ENCODE measurements around the gene SCAMP3. TPM values are rescaled to one million over a fixed set of nuclear protein-coding genes. Genes with fewer than 3 reads are reported as not detected.

The SCAMP3 gene
- 52.0 and 58.7 TPM in 2 replicates for total RNA-seq (ENCODE audit: low replicate concordance)
- long read RNA-seq, transcript SCAMP3-201 (9 exons, 1,446 nt), result major isoform, 14 of 27 reads
- long read RNA-seq, partial matches to known transcripts, result 5 of 27 reads
- long read RNA-seq, other reads (novel, unspliced or antisense), result 8 of 27 reads

DNA sequence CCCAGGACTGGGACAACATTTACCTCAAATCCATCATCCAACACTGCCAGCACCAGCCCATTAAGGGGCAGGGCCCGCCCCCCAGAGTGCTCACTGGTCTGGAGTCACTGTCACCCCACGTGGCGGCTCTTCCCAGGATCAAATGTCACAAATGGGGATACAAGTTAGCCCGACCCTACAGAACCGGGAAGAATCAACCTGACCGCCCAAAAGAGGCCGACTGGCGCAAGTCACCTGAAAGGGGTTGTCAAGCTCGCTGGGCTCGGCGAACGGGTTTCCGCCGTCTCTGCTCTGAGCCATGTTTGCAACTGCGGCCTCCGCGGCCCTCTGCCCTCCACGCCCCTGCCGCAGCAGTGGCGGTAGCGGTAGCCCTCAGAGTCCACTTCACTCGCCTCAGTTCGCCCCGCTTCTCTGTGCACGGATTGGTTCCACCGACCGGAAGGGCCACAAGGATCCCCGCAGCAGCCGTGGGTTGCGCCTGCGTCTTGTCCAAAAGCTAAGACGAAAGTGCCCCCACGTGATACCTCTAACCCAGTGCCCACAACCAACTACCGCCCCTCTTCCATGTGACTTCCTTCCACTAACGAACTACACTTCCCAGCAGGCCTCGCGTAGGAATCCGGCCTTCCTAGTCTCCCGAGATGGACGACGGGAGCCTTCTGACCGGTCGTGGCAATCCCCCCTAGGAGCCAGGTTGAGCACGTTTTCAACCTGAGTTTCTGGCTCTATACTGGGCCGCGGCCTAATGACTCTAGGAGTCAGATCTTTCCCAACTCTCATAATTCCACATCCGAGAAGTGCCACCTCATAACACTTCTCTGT, at the start of gene SCAMP3:
Gene SCAMP3, minus strand, starts transcription at position 509 of the 822 bp plus-strand sequence. Its CDS starts 209 bp downstream, at position 300.
- Mint-ChIP-seq H3K9me3 (no peaks in the 10 kb centered on the region), H3K4me3 (peak within 1 kb of the TSS; percentile 99), H3K27ac (peak within 1 kb of the TSS; percentile 93), H3K36me3 (peaks cover 36% of the 10 kb centered on the region), H3K4me1 (ENCODE audit: unreplicated experiment) (peaks cover 22% of the 10 kb centered on the region), H3K27me3 (no peaks in the 10 kb centered on the region)
- DNase-seq (ENCODE audit: extremely low spot score, unreplicated experiment), result peak; percentile 93
- TF ChIP-seq, protein P1, sequence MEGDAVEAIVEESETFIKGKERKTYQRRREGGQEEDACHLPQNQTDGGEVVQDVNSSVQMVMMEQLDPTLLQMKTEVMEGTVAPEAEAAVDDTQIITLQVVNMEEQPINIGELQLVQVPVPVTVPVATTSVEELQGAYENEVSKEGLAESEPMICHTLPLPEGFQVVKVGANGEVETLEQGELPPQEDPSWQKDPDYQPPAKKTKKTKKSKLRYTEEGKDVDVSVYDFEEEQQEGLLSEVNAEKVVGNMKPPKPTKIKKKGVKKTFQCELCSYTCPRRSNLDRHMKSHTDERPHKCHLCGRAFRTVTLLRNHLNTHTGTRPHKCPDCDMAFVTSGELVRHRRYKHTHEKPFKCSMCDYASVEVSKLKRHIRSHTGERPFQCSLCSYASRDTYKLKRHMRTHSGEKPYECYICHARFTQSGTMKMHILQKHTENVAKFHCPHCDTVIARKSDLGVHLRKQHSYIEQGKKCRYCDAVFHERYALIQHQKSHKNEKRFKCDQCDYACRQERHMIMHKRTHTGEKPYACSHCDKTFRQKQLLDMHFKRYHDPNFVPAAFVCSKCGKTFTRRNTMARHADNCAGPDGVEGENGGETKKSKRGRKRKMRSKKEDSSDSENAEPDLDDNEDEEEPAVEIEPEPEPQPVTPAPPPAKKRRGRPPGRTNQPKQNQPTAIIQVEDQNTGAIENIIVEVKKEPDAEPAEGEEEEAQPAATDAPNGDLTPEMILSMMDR (conservative IDR thresholded peaks at IDR 0.05), result peak; percentile 9

DNA sequence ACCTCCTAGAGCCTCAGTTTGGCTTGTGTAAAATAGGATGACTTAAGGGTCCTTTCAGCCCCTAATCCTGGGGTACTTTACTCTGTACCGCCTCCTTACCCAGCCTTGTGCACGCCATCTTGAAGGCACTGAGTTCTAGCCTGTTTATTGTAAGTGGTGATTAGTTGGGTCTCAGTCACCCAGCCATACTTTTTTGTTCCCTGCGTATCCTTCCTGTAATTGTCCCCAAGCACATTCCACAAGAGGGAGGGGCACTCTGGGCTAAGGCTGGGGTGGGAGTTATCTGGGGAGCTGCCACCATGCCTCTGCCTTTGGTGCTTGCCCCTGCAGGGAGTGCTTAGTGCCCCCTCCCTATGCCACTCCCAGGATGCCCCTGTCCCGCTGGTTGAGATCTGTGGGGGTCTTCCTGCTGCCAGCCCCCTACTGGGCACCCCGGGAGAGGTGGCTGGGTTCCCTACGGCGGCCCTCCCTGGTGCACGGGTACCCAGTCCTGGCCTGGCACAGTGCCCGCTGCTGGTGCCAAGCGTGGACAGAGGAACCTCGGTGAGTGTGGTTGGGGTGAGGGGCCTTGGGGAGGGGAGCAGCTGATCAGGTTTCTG, 47.4 kb upstream of the SCAMP3 start:
- peak overlapping the region; percentile 99 for H3K4me3 Mint-ChIP-seq
- TF ChIP-seq, protein P1 (conservative IDR thresholded peaks at IDR 0.05), result no peak
- no peak for DNase-seq (ENCODE audit: extremely low spot score, unreplicated experiment)
- peak overlapping the region; percentile 94 for H3K27ac Mint-ChIP-seq
- no peaks in the 10 kb centered on the region for H3K9me3 Mint-ChIP-seq
- H3K36me3 Mint-ChIP-seq, result peaks cover 17% of the 10 kb centered on the region
- H3K4me1 Mint-ChIP-seq (ENCODE audit: unreplicated experiment), result peaks cover 12% of the 10 kb centered on the region
- H3K27me3 Mint-ChIP-seq, result no peaks in the 10 kb centered on the region

DNA sequence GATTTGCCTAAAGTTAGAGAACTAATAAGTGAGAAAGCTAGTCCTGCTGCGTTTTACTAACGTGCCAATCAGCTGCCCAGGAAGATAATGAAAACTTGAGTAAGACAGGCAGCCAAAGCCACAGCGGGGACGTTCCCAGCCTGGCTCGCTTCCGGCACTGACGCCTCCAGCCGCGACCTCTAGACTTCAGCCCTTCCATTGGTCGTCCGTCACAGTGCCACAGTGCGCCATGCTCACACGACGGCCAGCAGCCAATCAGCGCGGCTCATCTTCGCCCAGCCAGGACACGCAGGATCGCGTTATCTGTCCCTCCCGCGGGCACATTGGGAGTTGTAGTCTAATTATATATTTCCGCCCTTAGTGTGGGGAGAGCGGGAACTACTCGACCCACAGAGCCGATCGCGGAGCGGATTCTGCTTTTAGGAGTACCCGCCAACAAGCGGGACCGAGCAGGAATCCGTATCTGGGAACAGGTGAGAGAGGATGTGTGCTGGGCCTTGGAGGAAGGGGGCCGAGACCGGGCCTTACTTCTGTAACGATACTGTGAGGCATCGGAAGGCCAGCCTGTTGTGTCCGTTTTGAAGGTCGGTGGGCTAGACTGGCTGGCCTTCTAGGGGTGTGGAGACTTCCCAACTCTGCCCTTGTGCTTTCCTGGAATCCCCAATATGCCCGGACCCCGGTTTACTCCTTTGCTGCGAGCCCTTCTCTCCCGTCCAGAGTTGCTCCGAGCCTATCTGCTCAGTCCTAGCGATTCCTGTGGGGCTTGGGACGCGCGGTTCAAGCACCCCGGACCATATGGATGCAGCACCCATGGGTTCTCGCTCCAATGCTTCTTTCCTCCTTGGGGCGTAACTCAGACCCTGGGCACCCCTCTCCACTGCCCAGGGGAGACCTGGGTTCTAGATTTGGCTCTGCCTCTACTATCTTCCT, 46.6 kb upstream of the SCAMP3 start, which contains the start of gene FDPS:
Gene FDPS, plus strand, starts transcription at position 374 of the 930 bp plus-strand sequence. CDS start 924 bp downstream, outside the sequence.
- no peaks in the 10 kb centered on the region for H3K9me3 Mint-ChIP-seq
- peaks cover 12% of the 10 kb centered on the region for H3K4me1 Mint-ChIP-seq (ENCODE audit: unreplicated experiment)
- TF ChIP-seq, protein P1 (conservative IDR thresholded peaks at IDR 0.05), result no peak
- H3K36me3 Mint-ChIP-seq, result peaks cover 17% of the 10 kb centered on the region
- no peaks in the 10 kb centered on the region for H3K27me3 Mint-ChIP-seq
- peak within 1 kb of the TSS; percentile 99 for H3K4me3 Mint-ChIP-seq
- DNase-seq (ENCODE audit: extremely low spot score, unreplicated experiment), result peak; percentile 93
- H3K27ac Mint-ChIP-seq, result peak within 1 kb of the TSS; percentile 94

DNA sequence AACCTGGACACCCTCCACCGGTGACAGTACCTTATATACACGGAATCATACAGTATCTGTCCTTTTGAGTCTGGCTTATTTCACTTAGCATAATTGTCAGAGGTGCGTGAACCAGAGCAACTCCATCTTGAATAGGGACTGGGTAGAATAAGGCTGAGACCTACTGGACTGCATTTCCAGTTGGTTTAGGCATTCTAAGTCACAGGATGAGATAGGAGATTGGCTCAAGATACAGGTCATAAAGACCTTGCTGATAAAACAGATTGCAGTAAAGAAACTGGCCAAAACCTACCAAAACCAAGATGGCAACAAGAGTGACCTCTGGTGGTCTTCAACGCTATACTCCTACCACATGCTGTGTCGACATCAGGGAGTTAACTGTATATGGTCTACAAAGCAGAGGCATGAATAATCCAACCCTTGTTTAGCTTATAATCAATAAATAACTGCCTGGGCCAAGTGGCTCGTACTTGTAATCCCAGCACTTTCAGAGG, 45.1 kb upstream of the SCAMP3 start:
- Mint-ChIP-seq H3K27ac (peak overlapping the region; percentile 69), H3K4me3 (peak overlapping the region; percentile 70), H3K4me1 (ENCODE audit: unreplicated experiment) (peaks cover 12% of the 10 kb centered on the region), H3K9me3 (no peaks in the 10 kb centered on the region), H3K27me3 (no peaks in the 10 kb centered on the region), H3K36me3 (peaks cover 10% of the 10 kb centered on the region)
- no peak for DNase-seq (ENCODE audit: extremely low spot score, unreplicated experiment)
- TF ChIP-seq, protein P1 (conservative IDR thresholded peaks at IDR 0.05), result peak; percentile 64

Measured in type B pancreatic cell (in vitro differentiated cells).